Measurements from ENCODE around the gene PHOSPHO2.

PHOSPHO2 gene

DNA sequence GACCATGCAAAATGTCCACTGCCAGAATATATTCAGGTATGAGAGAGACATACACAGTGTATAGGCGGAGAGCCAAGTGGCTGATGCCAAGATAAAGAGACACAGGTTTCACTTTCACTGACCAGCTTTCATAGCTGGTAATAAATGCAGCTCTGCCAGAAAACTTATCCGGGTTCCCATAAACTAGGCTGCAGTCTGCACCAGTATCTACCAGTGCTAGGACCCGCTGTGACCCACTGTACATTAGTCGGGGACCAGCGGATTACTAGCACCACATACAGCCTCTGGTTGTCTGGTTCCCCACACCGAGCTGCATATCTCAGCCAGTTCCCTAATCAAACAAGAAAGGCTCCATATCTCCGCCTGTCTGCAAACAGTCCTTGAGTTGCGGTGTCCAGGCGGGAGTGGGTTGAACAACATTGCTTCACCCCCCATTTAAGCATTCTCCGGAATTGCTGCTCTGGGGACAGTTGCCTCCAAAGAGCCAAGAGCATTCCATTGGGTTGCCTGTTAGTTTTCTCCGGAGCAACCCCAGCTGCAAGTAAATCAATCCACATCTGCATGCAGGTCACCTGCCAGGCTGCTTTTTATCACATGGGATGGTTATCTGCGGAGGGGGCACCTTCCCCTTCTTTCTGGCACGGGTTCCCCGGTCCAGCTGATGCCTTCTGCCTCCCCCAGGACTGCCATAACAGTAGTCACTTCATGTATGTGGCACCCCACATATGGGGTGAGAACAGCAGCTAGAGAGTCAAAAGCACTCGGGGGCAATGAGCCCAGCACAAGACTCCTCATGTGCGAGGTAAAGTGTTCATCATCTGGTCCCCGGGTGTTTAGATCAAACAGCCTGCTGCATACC, 21.3 kb downstream of the PHOSPHO2 start:
- Histone ChIP-seq H3K4me1 (peaks cover 12% of the 10 kb centered on the region), H3K9me3 (ENCODE audit: control insufficient read depth, low read length) (no peaks in the 10 kb centered on the region), H2AFZ (peak overlapping the region; percentile 72), H3K27ac (no peak overlapping the region), H3K27me3 (ENCODE audit: control insufficient read depth, insufficient read depth, low read length) (no peaks in the 10 kb centered on the region), H3K9ac (no peak overlapping the region), H3K79me2 (no peaks in the 10 kb centered on the region), H3K4me2 (ENCODE audit: low read length) (peak overlapping the region; percentile 29), H3K4me3 (ENCODE audit: low read depth, low read length) (peak overlapping the region; percentile 16), H3K36me3 (ENCODE audit: control insufficient read depth, insufficient read depth, low read length) (no peaks in the 10 kb centered on the region)
- TF ChIP-seq, protein P1, sequence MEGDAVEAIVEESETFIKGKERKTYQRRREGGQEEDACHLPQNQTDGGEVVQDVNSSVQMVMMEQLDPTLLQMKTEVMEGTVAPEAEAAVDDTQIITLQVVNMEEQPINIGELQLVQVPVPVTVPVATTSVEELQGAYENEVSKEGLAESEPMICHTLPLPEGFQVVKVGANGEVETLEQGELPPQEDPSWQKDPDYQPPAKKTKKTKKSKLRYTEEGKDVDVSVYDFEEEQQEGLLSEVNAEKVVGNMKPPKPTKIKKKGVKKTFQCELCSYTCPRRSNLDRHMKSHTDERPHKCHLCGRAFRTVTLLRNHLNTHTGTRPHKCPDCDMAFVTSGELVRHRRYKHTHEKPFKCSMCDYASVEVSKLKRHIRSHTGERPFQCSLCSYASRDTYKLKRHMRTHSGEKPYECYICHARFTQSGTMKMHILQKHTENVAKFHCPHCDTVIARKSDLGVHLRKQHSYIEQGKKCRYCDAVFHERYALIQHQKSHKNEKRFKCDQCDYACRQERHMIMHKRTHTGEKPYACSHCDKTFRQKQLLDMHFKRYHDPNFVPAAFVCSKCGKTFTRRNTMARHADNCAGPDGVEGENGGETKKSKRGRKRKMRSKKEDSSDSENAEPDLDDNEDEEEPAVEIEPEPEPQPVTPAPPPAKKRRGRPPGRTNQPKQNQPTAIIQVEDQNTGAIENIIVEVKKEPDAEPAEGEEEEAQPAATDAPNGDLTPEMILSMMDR (IDR thresholded peaks at IDR 0.05): no peak

DNA sequence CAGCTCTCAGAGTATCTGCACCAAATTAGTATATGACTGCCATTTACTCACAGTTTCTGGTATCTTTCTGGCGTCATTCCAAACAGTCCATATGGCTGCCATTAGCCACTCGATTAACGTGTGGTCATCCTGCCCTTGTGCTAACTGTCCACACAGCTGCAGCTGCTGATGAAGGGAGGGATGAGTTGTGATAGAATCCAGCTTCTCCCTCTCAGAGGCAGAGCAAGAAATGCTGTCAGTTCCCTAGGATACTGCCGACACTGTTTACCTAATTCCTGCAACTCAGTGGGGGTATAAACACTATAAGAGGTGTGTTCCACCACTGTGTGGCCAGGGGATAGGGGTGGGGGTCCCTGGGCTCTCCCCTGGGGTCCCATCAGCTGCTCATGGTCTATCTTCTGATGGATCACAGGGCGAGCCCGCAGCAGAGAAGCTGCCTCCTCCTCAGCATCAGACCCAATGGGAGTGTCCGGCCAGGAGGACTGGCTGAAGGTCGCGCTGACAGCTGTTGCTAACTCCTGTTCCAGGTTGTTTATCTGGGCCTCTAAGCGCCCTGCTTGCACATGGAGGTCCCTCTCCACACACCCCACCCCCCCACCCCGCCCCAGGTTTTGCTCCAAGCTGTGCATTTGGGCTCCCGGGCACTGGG, 22.1 kb downstream of the PHOSPHO2 start:
- Histone ChIP-seq H3K9me3 (ENCODE audit: control insufficient read depth, low read length) (no peaks in the 10 kb centered on the region), H3K36me3 (ENCODE audit: control insufficient read depth, insufficient read depth, low read length) (no peaks in the 10 kb centered on the region), H3K4me3 (ENCODE audit: low read depth, low read length) (no peak overlapping the region), H3K4me2 (ENCODE audit: low read length) (no peak overlapping the region), H2AFZ (peak overlapping the region; percentile 34), H3K9ac (no peak overlapping the region), H3K27me3 (ENCODE audit: control insufficient read depth, insufficient read depth, low read length) (no peaks in the 10 kb centered on the region), H3K27ac (no peak overlapping the region), H3K4me1 (peaks cover 12% of the 10 kb centered on the region), H3K79me2 (no peaks in the 10 kb centered on the region)
- TF ChIP-seq, protein P1 (IDR thresholded peaks at IDR 0.05): no peak

DNA sequence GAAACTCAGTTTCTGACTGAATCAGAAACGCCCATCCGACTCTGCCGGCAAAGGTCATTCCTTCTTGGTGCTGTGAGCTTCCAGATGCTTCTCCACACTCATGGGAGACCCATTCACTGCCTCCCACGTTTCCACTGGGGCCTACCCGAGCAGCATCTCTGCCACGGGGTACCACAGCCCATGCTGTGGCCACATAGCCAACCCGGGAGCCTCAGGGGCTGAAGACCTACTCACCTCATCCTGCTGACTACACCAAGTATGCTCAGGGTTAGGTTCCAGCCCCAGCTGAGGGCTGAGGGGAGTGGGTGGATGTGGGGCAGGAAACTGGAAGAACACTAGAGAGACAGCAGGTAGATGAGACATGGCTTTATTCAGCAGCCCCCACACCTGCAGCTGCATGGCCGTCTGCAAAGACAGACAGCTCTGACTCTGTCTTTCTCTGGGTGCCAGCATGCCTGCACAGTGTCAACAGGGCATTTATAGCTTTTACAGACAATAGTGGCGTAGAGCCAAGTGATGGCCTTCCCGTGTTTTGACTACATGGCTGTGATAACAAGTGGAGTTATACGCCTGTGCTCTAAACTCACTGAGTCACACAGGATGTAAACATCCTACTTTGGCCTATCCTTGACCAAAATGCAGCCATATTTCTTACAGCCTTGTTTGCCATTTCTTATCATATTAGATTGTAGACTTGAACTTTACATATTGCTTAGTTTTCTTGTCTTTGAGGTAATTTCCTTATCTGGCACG, 22.8 kb downstream of the PHOSPHO2 start:
- H3K79me2 ChIP-seq: no peaks in the 10 kb centered on the region
- no peak overlapping the region for H3K9ac ChIP-seq
- no peak overlapping the region for H3K27ac ChIP-seq
- H3K4me3 ChIP-seq (ENCODE audit: low read depth, low read length): no peak overlapping the region
- TF ChIP-seq, protein P1 (IDR thresholded peaks at IDR 0.05): no peak
- no peaks in the 10 kb centered on the region for H3K27me3 ChIP-seq (ENCODE audit: control insufficient read depth, insufficient read depth, low read length)
- H2AFZ ChIP-seq: peak overlapping the region; percentile 34
- H3K4me1 ChIP-seq: peaks cover 12% of the 10 kb centered on the region
- no peak overlapping the region for H3K4me2 ChIP-seq (ENCODE audit: low read length)
- H3K9me3 ChIP-seq (ENCODE audit: control insufficient read depth, low read length): no peaks in the 10 kb centered on the region
- H3K36me3 ChIP-seq (ENCODE audit: control insufficient read depth, insufficient read depth, low read length): no peaks in the 10 kb centered on the region

DNA sequence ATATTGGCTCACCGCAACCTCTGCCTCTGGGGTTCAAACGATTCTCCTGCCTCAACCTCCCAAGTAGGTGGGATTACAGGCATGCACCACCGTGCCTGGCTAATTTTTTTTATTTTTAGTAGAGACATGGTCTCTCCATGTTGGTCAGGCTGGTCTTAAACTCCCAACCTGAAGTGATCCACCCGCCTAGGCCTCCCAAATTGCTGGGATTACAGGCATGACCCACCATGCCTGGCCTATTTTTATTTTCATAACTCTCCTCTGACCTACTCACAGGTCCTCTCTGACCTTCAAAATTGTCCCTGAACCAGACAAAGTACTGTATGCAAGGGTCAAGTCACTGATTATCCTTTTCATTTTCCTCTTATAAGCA, 23.4 kb downstream of the PHOSPHO2 start:
- TF ChIP-seq, protein P1 (IDR thresholded peaks at IDR 0.05): no peak
- H3K9me3 ChIP-seq (ENCODE audit: control insufficient read depth, low read length): no peaks in the 10 kb centered on the region
- H3K79me2 ChIP-seq: no peaks in the 10 kb centered on the region
- peaks cover 12% of the 10 kb centered on the region for H3K4me1 ChIP-seq
- H3K27me3 ChIP-seq (ENCODE audit: control insufficient read depth, insufficient read depth, low read length): no peaks in the 10 kb centered on the region
- H3K4me3 ChIP-seq (ENCODE audit: low read depth, low read length): no peak overlapping the region
- no peak overlapping the region for H3K27ac ChIP-seq
- H2AFZ ChIP-seq: no peak overlapping the region
- no peaks in the 10 kb centered on the region for H3K36me3 ChIP-seq (ENCODE audit: control insufficient read depth, insufficient read depth, low read length)
- H3K4me2 ChIP-seq (ENCODE audit: low read length): no peak overlapping the region
- no peak overlapping the region for H3K9ac ChIP-seq

All from parathyroid adenoma (tissue), 2 donors.